HG03095 (cell line): ENCODE data around the gene COTL1.
A peak's percentile ranks its signal among the peaks of the same experiment; 100 is the strongest.
"Not testable (repeated sequence)": the region's sequence is repeated elsewhere in the genome, so short reads cannot be mapped to it uniquely, and the experiment has no call there.

Source experiments
- ATAC-seq: cut with Tn5 transposase; IDR thresholded peaks from one replicate; pipeline ENCODE4 v1.9.1; 2021; ENCODE audit warnings: moderate library complexity; ENCODE audit not compliant: unreplicated experiment

Gene COTL1

DNA sequence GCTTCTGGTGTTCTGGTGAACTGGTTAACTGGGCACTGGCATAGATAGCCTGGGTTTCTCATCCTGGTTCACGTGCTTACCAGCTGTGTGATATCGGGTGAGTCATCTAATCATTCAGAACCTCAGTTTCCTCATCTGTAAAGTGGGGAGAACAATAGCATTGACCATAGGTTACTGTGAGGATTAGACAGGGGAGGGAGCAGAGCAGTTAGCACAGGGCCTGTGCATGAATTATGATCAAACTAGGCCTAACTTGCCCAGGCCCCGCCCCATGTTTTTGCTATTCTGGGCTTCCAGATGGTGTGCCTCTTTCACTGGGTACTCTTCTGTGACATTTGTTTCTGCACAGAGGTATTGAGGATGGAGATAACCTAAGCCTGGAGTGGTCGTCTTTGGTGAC lies 25.8 kb upstream of the COTL1 start:
- ATAC-seq, result no peak

DNA sequence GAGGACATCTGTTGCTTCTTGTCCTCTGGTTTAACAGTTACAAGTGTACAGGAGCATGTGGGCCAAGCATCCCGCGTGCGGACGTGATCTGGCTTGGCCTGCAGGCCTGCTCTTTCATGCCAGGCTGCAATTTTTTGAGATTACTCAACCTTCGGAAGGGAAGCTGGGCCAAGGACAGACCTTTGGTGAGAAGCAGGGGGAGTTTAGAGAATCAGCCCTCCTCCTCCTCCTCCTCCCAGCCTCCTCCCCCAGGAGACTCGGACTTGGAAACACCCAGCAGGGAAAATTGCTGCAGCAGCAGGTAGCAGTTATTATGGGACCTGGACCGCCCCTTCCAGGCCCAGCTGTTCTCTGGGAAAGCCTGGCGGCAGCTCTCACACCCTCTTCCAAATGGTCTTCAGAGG lies 25.3 kb upstream of the COTL1 start:
- ATAC-seq, result no peak

DNA sequence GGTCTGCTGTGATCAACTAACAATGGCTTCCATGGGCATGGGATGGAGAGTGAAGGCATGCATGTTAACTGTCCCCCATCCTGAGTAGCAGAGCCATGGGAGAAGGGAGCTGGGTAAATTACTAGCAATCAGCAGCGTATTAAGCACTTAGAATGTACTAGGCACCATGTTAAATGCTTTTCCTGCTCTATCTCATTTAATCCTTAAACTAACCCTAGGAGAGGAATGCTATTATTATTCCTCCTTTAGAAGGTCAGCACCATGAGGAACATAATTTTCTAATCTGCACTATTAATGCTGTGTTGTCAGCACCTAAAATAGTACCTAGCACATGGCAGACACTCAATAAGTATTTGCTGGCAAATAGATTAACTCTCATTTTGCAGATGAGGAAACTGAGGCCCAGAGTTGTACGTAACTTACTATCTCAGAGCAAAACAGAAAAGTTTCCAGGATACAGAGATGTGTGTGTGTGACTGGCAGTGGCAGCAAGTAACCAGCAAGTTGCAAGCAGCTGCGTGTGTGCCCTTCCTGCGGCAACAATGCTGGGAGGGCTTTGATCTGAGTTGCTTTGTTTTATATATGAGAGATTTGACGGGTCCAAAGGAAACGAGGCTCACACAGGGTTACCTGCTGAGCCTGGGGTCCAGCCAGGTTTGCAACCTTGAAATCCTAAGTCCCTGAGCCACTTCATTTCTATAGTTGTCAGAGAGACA lies 23.9 kb upstream of the COTL1 start:
- no peak for ATAC-seq

DNA sequence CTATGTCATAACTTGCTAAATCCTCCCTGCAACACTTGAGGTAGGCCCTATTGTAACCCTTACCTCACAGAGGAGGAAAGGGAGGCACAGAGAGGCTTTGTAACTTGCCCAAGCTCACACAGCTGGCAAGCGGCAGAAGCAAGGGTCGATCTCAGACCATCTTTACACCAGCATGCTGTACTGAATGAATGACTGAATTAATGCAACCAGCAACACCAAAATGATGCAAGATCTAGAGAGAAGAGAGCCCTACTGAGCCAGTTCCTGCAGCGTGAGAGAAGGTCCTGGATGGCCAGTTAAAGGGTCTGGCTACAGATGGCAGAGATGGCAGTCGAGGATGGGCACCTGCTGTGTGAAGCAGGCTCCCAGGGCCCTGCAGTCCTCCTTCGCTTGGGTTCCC lies 22.3 kb upstream of the COTL1 start:
- ATAC-seq, result no peak

DNA sequence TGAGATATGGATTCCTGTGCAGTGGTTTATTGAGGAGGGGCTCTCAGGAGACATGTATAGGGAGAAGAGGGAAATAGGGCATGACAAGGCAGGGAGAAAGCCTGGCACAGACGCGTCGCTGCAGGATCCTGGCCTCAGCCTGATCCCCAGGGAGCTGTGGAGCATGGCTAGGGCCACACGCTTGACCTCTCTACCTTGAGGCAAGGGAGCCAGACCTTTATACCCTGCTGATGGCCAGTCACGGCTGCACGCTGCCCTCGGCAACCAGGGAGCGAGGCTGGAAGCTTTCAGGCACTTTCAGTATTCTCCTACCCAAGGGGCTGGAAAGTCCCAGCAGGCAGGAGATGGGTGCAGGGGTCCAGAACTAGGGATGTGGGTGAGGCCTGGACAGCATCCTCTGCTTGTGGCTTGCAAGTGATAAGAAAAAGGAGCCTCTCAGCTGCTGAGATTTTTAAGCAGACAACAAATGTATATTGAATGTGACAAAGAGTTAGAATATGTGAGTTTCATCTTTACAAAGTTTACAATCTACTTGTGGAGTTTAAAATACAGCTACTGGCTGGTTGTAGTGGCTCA lies 20.4 kb upstream of the COTL1 start:
- no peak for ATAC-seq

DNA sequence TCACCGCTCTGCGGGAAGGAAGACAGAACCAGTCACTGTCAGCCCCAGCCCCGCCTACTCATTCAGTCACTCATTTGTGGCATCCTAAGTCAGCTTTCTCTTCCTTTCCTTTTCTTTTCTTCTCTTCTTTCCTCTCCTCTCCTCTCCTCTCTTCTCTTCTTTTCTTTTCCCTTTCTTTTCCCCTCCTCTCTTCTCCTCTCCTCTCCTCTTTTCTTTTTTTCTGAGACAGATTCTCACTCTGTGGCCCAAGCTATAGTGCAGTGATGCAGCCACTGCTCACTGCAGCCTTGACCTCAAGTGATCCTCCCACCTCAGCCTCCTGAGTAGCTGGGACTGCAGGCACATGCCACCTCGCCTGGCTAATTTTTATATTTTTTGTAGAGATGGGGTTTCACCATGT lies 19.8 kb upstream of the COTL1 start:
- ATAC-seq, result no peak

DNA sequence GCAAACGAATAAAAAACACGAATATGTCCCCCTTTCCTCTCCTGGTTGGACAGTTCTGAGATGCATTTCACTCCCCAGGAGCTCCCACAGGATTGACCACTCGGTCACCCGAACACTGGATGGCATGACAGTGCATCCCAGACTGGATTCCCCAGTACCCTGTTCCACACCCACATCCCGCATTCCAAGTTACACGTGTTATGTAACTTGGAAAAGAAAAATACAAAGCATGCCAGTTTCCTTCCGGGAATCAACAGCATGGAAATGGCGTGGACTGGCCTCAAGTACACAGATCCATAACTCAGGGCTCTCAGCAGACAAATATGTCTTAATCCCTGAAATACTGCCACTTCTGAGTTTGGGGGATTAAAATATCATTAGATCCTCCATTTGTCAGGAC lies 17.8 kb upstream of the COTL1 start:
- no peak for ATAC-seq

DNA sequence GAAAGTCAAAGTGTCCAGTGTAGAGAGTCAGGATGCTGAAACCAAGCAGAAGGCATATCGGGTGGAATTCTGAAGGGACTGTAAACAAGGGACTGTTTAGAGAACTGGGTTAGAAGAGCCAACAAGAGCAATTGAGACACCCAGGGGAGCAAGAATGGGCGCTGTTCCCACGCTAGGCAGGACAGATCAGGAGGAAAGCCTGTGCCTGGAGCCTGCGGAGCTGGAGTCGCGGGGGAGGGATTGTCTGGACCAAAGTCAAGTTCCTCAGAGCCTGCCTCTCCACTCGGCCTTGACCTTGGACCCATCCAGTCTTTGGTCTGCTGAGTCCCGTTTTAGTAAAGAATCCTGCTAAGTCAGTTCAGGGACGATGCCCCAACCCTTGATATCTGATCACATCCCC lies 15.7 kb upstream of the COTL1 start:
- no peak for ATAC-seq

DNA sequence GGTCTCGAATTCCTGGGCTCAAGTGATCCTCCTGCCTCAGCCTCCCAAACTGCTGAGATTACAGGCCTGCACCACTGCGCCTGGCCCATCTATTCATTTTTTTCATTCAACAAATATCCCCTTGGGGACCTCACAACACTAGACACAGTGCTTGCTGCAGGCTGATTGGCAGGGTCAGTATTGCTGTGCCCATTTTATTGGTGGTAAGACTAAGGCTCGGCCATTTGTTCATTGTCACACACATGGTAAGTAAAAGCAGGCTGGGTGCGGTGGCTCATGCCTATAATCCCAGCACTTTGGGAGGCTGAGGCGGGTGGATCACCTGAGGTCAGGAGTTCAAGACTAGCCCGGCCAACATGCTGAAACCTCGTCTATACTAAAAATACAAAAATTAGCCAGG lies 15.0 kb upstream of the COTL1 start:
- not testable (repeated sequence) for ATAC-seq

DNA sequence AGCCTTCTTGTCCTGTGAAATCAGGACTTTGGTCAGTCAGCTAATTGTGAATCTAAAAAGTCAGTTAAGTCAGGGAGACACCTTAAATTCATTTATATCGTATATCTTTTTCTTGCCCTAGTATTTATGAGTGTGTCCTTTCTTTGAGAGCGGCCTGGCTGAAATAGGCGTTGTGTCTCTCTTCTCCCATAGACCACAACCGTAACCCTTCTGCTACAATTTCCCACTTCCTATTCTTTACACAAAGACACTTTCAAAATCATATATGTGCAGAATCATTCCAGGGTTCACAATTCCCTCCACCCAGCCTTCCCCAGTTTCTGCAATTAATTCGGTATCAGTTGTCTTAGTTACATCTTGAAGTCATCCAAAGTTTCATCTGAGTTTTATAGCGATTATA lies 14.0 kb upstream of the COTL1 start:
- no peak for ATAC-seq

DNA sequence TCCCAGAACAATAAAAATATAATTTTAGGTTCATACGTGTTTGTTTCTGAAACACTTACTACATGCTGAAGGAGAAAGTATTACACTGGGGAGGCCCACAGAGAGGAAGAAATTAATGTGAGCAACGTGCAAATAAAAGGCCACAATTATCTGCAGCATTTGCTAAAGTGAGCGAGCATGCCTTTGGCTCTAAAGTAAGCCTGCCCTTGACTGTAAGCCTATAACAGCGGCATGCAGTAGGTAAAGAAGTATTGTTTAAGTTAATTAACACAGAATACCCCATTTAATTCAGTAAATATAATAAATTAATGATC lies 13.2 kb upstream of the COTL1 start:
- ATAC-seq, result no peak

DNA sequence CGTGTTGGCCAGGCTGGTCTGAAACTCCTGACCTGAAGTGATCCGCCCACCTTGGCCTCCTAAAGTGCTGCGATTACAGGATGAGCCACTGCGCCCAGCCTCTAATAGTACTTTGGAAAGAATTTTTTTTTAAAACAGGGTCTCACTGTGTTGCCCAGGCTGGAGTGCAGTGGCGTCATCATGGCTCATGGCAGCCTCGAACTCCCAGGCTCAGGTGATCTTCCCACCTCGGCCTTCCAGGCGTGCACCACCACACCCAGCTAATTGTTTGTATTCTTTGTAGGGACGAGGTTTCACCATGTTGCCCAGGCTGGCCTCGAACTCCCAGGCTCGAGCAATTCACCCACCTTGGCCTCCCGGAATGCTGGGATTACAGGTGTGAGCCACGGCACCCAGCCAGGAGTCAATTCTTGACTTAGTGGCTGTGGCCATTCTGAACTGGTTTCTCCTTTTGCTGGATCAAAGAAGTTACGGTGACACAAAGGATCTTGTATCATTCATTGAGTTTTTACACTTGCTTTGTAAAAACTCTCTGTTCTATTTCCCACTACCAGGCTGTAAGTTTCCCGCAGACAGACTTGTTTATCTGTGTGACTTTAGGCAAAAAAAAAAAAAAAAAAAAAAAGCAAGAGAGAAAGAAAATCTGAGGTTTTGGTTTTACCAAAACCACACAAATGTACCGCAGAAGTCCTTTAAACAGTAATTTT lies 12.7 kb upstream of the COTL1 start:
- ATAC-seq, result no peak

DNA sequence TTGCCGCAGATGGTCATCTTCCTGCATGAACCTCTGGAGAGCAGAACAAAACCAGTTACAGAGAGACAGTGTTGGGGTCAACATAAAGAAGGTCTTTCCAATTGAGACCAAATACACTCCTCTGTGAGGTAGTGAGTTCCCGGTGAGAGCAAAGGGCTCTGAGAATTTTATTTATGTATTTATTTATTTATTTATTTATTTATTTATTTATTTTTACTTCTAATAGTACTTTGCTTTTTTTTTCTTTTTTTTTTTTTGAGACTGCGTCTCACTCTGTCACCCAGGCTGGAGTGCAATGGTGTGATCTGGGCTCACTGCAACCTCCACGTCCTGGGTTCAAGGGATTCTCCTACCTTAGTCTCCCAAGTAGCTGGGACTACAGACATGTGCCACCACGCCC lies 12.1 kb upstream of the COTL1 start:
- ATAC-seq, result no peak

DNA sequence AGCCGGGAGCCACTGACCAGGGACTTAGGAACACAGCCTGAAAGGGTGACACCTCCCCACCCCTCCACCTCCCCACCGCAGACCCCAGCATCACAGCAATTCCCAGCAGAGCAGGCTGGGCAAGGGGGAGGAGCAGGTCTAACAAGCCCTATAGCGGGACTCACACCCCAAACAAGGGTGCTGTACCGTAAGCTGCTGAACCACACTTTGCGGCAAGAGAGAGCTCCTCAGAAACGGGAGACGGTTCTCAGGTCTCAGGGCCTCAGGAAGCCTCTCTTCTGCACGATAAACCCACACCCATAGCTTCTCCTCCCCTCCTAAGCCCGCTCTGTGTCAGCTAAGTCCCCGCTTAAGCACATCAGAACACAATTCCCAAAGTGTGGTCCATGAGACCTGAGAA lies 11.7 kb upstream of the COTL1 start:
- no peak for ATAC-seq

DNA sequence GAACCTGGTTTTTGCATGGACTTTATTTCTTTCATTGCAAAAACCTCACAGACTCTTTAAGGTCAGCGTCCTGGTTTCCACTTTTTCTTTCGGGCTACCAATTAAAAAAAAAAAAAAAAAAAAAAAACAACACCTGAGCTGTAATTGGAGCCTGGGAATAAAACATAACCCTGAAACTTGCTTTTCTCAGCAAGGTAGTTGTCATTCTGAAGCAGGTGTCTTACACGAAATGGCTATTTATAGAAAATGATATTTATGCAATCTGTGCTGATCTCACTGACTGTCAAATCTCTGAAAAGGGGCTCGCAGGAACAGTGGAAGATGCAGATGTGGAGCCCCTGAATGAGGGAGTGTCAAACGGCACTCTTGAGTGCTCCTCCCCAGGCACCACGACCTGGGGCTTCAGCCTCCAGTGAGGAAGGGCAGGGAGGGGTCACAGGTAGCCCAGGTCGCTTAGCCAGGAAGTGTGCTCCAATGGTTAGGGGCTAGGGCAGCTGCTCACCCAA lies 10.4 kb upstream of the COTL1 start:
- no peak for ATAC-seq

DNA sequence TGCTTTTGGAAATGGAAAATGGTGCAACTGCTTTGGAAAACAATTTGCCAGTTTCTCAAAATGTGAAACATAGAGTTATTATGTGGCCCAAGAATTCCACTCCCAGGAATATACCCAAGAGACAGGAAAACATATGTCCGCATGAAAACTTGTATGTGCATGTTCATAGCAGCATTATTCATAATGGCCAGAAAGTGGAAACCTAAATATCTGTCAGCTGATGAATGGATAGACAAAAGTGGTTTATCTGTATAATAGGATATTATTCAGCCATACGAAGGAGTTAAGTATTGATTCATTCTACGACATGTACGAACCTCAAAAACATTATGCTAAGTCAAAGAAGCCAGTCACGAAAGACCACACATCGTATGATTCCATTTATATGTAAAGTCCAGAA lies 7.7 kb upstream of the COTL1 start:
- ATAC-seq, result no peak

DNA sequence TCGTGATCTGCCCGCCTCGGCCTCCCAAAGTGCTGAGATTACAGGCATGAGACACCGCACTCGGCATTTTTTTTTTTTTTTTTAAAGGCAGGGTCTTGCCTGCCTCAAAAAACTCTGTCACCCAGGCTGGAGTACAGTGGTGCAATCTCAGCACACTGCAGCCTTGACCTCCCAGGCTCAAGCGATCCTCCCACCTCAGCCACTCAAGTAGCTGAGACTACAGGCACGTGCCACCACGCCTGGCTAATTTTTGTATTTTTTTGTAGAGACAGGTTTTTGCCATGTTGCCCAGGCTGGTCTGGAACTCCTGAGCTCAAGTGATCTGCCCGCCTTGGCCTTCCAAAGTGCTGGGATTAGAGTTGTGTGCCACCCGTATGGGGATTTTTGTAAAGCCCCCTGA lies 3.0 kb upstream of the COTL1 start:
- ATAC-seq, result not testable (repeated sequence)

DNA sequence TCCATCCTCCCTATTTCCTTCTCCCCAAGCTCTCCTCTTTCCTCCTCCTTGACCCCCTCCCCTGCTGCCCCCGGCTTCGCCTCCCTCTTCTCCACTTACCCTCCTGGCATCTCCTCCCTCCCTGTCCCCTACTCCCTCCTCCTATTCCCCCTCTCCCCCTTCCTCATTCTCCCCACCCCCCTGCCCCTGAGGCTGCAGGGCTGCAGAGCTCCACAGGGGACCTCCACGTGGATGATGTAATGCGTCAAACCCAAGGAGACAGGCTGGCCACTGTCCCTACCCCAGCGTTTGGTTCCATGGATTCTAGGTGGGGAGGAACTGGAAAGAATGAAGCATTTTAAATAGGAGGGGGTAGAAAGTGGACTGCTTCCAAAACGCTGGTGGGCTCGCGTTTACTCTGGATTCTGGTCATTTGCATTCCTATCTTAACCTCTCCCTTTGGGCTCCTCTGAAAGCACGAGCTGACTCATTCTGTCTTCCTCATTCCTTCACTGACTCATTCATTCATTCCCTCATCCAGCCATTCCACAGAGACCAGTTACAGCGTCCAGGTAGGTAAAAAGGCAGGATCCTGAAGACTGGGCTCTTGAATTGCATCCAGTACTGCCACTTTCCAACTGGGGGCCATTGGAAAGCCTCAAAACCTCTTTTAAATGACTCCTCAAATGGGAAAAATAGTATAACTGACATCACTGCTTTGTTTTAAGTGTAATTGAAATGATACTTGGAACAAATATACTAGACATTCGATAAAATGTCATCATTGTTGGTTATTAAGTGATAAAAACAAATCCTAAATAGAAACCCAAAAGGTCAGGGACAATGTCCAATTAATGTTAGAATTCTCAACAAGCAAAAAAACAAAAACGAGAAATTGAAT lies 943 bp upstream of the COTL1 start:
- ATAC-seq, result no peak

DNA sequence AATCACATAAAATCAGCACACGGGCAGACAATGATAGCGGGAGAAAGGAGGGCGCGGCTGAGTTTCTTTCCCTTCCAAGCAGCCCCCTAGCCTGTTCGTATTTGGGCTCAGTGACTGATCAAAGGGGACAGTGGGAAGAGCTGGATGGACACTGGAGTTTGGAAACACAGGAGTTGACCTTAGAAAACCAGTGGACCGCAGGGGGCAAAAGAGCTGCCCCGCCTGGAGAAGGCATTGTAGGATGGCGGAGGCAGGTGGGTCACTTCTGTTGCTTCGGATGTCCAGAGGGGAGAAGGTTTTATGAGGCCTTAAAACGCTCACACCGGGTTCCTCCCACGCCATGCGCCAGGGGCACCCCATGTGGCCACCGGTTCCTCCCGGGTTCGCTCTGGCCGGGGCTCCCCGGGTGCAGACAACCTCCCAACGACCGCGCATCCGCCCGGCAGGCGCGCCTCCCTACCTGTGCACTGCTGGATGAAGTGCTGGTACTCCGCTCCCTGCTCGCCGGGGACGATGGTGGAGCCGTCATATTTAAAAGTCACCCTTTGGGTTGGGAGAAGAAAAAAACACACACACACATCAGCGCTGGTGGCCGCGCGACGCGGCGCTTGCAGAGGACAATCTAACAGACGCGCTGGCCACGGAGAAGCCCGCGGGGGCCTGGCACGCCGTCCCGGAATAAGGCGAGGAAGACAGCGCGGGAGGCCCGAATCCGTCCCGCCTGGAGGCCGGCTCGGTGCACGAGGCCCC lies 662 bp downstream of the COTL1 start:
- ATAC-seq, result peak; percentile 26

DNA sequence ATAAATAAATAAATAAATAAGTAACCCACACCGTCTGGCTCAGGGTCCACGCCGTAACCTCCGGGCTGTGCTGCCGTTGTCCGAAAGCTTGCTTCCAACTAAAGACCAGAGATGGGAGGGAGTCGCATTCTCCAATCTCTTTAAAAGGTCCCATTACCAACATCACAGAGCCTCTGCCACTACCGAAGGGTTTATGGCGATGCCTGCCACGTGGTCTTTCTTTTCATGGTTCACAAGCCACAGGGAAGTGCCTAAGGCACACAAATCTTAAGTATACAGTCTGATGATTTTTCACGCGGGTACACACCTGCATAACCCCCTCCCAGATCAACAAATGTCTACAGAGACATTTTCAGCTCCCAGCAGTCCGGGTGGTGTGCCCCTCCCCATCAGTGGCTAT lies 1.4 kb downstream of the COTL1 start:
- no peak for ATAC-seq
